Measurements from ENCODE around the gene HERPUD1. TPM values are rescaled to one million over a fixed set of nuclear protein-coding genes. Genes with fewer than 3 reads are reported as not detected.
A peak's percentile ranks its signal among the peaks of the same experiment; 100 is the strongest.

Gene HERPUD1
- total and polyA plus RNA-seq, 2 of the 13 experiments (the other 11 are each of a cell fraction or from before 2014, with no cell fraction given) = 96.2 to 323 TPM

DNA sequence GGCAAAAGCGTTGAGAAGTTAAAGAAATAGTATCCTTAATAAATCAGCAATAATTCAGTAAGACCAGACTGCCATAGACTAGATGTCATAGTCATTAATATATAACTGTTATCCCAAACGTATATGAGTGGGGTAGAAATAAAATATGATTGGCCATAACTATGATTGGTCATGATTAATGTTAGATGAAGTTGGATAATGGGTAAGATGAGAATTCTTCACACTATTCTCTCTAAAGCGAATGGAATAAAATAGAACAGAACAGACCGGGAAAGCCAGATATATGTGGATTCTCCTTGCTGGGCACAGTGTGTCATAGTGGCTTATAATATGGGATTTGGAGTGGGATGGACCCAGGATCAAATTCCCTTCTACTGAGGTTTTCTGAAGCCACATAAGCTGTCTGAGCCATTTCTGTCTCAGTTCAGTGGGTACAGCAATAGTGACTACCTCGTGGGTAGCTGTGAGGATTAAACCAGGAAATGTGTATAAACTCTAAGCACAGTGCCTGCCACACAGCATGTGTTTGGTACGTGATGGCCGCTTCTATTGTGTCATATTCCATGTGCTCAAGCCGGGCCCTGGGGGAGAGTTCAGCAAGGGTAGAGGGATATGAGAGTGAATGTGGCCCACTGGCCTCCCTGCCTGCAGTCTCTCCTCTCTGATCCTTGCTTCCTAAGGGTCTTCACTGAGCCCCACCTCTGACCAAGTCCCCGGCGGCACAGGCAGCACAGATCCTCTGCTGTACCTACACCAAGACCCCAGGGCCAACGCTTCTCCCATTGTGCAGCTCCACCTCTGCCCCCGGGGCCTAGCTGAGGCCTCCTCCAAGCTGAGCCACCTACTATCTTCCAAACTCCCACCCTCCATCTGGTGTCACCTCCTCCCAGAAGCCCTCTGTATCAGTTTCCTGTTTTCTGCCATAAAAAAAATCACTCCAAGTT is 33.5 kb downstream of the HERPUD1 start (continued):
- TF ChIP-seq ZNF264 (CRISPR knock-in tag; IDR thresholded peaks at IDR 0.05) = no peak
- no peak for TF ChIP-seq PHF5A (CRISPR knock-in tag; IDR thresholded peaks at IDR 0.05; ENCODE audit: low read depth, unreplicated experiment)
- TF ChIP-seq KLF6 (CRISPR knock-in tag; IDR thresholded peaks at IDR 0.05) = no peak
- TF ChIP-seq SNAI1 (CRISPR knock-in tag; IDR thresholded peaks at IDR 0.05; ENCODE audit: borderline replicate concordance) = no peak
- TF ChIP-seq, protein P1, sequence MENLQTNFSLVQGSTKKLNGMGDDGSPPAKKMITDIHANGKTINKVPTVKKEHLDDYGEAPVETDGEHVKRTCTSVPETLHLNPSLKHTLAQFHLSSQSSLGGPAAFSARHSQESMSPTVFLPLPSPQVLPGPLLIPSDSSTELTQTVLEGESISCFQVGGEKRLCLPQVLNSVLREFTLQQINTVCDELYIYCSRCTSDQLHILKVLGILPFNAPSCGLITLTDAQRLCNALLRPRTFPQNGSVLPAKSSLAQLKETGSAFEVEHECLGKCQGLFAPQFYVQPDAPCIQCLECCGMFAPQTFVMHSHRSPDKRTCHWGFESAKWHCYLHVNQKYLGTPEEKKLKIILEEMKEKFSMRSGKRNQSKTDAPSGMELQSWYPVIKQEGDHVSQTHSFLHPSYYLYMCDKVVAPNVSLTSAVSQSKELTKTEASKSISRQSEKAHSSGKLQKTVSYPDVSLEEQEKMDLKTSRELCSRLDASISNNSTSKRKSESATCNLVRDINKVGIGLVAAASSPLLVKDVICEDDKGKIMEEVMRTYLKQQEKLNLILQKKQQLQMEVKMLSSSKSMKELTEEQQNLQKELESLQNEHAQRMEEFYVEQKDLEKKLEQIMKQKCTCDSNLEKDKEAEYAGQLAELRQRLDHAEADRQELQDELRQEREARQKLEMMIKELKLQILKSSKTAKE (CRISPR knock-in tag; IDR thresholded peaks at IDR 0.05; ENCODE audit: borderline replicate concordance) = no peak
- no peak for TF ChIP-seq HOXA9 (CRISPR knock-in tag; IDR thresholded peaks at IDR 0.05; ENCODE audit: borderline replicate concordance)
- TF ChIP-seq JARID2 (CRISPR knock-in tag; IDR thresholded peaks at IDR 0.05; ENCODE audit: insufficient replicate concordance) = no peak
- TF ChIP-seq DR1 (CRISPR knock-in tag; IDR thresholded peaks at IDR 0.05) = no peak
- no peak for TF ChIP-seq ARID2 (CRISPR knock-in tag; IDR thresholded peaks at IDR 0.05; ENCODE audit: borderline replicate concordance)
- TF ChIP-seq, protein P2, sequence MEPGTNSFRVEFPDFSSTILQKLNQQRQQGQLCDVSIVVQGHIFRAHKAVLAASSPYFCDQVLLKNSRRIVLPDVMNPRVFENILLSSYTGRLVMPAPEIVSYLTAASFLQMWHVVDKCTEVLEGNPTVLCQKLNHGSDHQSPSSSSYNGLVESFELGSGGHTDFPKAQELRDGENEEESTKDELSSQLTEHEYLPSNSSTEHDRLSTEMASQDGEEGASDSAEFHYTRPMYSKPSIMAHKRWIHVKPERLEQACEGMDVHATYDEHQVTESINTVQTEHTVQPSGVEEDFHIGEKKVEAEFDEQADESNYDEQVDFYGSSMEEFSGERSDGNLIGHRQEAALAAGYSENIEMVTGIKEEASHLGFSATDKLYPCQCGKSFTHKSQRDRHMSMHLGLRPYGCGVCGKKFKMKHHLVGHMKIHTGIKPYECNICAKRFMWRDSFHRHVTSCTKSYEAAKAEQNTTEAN (CRISPR knock-in tag; conservative IDR thresholded peaks at IDR 0.05) = no peak
- TF ChIP-seq MYC (CRISPR knock-in tag; IDR thresholded peaks at IDR 0.05; ENCODE audit: borderline replicate concordance) = peak; percentile 26; the same call in 1 of the 2 replicates
- TF ChIP-seq NFKB2 (CRISPR knock-in tag; IDR thresholded peaks at IDR 0.05; ENCODE audit: borderline replicate concordance) = 0 out of 2 replicates have a peak, but pooled peaks have one; percentile 26
- TF ChIP-seq ZFY (CRISPR knock-in tag; IDR thresholded peaks at IDR 0.05) = peak; percentile 28; the same call in 1 of the 2 replicates
- 0 out of 2 replicates have a peak, but pooled peaks have one; percentile 17 for TF ChIP-seq NCOR1 (IDR thresholded peaks at IDR 0.05; ENCODE audit: borderline replicate concordance, low read length)
- TF ChIP-seq ZNF619 (CRISPR knock-in tag; IDR thresholded peaks at IDR 0.05) = no peak
- TF ChIP-seq, protein P3, sequence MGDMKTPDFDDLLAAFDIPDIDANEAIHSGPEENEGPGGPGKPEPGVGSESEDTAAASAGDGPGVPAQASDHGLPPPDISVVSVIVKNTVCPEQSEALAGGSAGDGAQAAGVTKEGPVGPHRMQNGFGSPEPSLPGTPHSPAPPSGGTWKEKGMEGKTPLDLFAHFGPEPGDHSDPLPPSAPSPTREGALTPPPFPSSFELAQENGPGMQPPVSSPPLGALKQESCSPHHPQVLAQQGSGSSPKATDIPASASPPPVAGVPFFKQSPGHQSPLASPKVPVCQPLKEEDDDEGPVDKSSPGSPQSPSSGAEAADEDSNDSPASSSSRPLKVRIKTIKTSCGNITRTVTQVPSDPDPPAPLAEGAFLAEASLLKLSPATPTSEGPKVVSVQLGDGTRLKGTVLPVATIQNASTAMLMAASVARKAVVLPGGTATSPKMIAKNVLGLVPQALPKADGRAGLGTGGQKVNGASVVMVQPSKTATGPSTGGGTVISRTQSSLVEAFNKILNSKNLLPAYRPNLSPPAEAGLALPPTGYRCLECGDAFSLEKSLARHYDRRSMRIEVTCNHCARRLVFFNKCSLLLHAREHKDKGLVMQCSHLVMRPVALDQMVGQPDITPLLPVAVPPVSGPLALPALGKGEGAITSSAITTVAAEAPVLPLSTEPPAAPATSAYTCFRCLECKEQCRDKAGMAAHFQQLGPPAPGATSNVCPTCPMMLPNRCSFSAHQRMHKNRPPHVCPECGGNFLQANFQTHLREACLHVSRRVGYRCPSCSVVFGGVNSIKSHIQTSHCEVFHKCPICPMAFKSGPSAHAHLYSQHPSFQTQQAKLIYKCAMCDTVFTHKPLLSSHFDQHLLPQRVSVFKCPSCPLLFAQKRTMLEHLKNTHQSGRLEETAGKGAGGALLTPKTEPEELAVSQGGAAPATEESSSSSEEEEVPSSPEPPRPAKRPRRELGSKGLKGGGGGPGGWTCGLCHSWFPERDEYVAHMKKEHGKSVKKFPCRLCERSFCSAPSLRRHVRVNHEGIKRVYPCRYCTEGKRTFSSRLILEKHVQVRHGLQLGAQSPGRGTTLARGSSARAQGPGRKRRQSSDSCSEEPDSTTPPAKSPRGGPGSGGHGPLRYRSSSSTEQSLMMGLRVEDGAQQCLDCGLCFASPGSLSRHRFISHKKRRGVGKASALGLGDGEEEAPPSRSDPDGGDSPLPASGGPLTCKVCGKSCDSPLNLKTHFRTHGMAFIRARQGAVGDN (CRISPR knock-in tag; IDR thresholded peaks at IDR 0.05) = peak; percentile 53
- no peak for TF ChIP-seq ZBTB1 (CRISPR knock-in tag; IDR thresholded peaks at IDR 0.05; ENCODE audit: borderline replicate concordance)
- no peak for TF ChIP-seq ZNF891 (CRISPR knock-in tag; IDR thresholded peaks at IDR 0.05)
- TF ChIP-seq, protein P4, sequence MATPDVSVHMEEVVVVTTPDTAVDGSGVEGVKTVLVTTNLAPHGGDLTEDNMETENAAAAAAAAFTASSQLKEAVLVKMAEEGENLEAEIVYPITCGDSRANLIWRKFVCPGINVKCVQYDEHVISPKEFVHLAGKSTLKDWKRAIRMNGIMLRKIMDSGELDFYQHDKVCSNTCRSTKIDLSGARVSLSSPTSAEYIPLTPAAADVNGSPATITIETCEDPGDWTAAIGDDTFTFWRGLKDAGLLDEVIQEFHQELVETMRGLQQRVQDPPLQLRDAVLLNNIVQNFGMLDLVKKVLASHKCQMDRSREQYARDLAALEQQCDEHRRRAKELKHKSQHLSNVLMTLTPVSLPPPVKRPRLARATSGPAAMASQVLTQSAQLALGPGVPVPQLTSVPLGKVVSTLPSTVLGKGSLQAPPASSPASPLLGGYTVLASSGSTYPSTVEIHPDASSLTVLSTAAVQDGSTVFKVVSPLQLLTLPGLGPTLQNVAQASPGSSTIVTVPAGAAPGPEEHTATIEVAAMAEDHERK (CRISPR knock-in tag; IDR thresholded peaks at IDR 0.05; ENCODE audit: low read depth) = no peak
- TF ChIP-seq MLLT10 (CRISPR knock-in tag; IDR thresholded peaks at IDR 0.05) = no peak
